Right lobe of liver (tissue), 4 donors: ENCODE measurements around the gene PRTFDC1.

Experiments used
- CTCF ChIP-seq, 4 donors: fragments of 200-600 bp in 3 of 4; fragments of 450-650 bp in 1 of 4; IDR thresholded peaks; one replicate each; pipeline versions ENCODE4 v1.5.1 to v1.8.0; 2016 to 2022; ENCODE audit warnings: antibody characterized with exemption in 4 of 4, mild to moderate bottlenecking in 2 of 4
- POLR2A ChIP-seq: fragments of 450-650 bp; IDR thresholded peaks from one replicate; pipeline ENCODE4 v1.6.1; 2017; ENCODE audit warnings: antibody characterized with exemption, mild to moderate bottlenecking
- donor health status: DM: no; HTN: no; CAD: no.
- donor health status: DM: no; HTN: no; CAD: no.
- donor health status: DM: no; HTN: yes; CAD: no.

- no peak for TF ChIP-seq CTCF (IDR thresholded peaks at IDR 0.05)
- TF ChIP-seq POLR2A: no peak
Observed at GRCh38 chr10:24901686-24902399, 50.6 kb downstream of the PRTFDC1 start.
